ENCODE measurements around the gene SLITRK5.

The SLITRK5 gene

GRCh38 chr13:87669379-87669978 is 1.7 kb upstream of the SLITRK5 start:
- H3K27ac ChIP-seq, result no peak overlapping the region
- TF ChIP-seq CTCF (conservative IDR thresholded peaks at IDR 0.05) (peak; percentile 81), ZFX (IDR thresholded peaks at IDR 0.05) (no peak)

- H3K27ac ChIP-seq, result no peak overlapping the region
- TF ChIP-seq ZFX (IDR thresholded peaks at IDR 0.05) (no peak), CTCF (conservative IDR thresholded peaks at IDR 0.05) (no peak)
Measured at GRCh38 chr13:87671753-87672605, 808 bp downstream of the SLITRK5 start.

- TF ChIP-seq CTCF (conservative IDR thresholded peaks at IDR 0.05) (no peak), ZFX (IDR thresholded peaks at IDR 0.05) (no peak)
- H3K27ac ChIP-seq, result no peak overlapping the region
Measured at GRCh38 chr13:87674247-87674738, 3.1 kb downstream of the SLITRK5 start.

GRCh38 chr13:87675851-87676250 is 4.7 kb downstream of the SLITRK5 start:
- TF ChIP-seq ZFX (IDR thresholded peaks at IDR 0.05) (no peak), CTCF (conservative IDR thresholded peaks at IDR 0.05) (no peak)
- H3K27ac ChIP-seq, result no peak overlapping the region

GRCh38 chr13:87676254-87677042 is 5.3 kb downstream of the SLITRK5 start:
- no peak overlapping the region for H3K27ac ChIP-seq
- TF ChIP-seq ZFX (IDR thresholded peaks at IDR 0.05) (no peak), CTCF (conservative IDR thresholded peaks at IDR 0.05) (no peak)

- H3K27ac ChIP-seq, result no peak overlapping the region
- no peak for TF ChIP-seq ZFX (IDR thresholded peaks at IDR 0.05)
- no peak for TF ChIP-seq CTCF (conservative IDR thresholded peaks at IDR 0.05)
Measured at GRCh38 chr13:87677043-87677495, 5.9 kb downstream of the SLITRK5 start.
